Peyer's patch (tissue), 4 donors: Measurements from ENCODE around the gene CCDC12. TPM values are rescaled to one million over a fixed set of nuclear protein-coding genes. Genes with fewer than 3 reads are reported as not detected.

Source experiments
- DNase-seq, 3 donors: peaks; one replicate each; pipeline ENCODE4 v3.0.0-alpha.2; 2017 to 2019
- H3K27ac ChIP-seq, 4 donors: fragments of 200-600 bp; sonication (generic); one replicate each; pipeline ENCODE4 v1.5.1; 2016 to 2019
- H3K27me3 ChIP-seq, 2 donors: fragments of 200-600 bp; sonication (generic); one replicate each; pipeline ENCODE4 v1.5.1; 2019
- H3K36me3 ChIP-seq, 3 donors: fragments of 200-600 bp; sonication (generic); one replicate each; pipeline ENCODE4 v1.5.1; 2016 to 2019
- H3K4me1 ChIP-seq, 4 donors: fragments of 200-600 bp; sonication (generic); one replicate each; pipeline ENCODE4 v1.5.1; 2016 to 2019
- H3K4me3 ChIP-seq, 4 donors: fragments of 200-600 bp; sonication (generic); 1 replicate in 3 of 4; 2 replicates in 1 of 4; pipeline ENCODE4 v1.5.1; 2016 to 2019; ENCODE audit warnings: mild to moderate bottlenecking in 1 of 4
- H3K9me3 ChIP-seq, 4 donors: fragments of 200-600 bp; sonication (generic); one replicate each; pipeline ENCODE4 v1.5.1; 2016 to 2019; ENCODE audit warnings: mild to moderate bottlenecking in 1 of 4
- POLR2A ChIP-seq, 2 donors: fragments of 450-650 bp; IDR thresholded peaks; one replicate each; pipeline ENCODE4 v1.5.1; 2017; ENCODE audit warnings: antibody characterized with exemption in 2 of 2, mild to moderate bottlenecking in 2 of 2, moderate library complexity in 2 of 2
- total RNA-seq, 4 donors: library from RNA; depleted of rRNA; stranded (reverse); fragments of >200 nt; gene quantifications; one replicate each; pipeline ENCODE4 v1.1.0, GENCODE V29; 2016
- TF ChIP-seq, protein P1 (sequence below), 6 experiments: fragments of 450-650 bp in 4 of 6; fragments of 200-600 bp in 2 of 6; sonication (generic) in 1 of 6; IDR thresholded peaks; one replicate each; pipeline ENCODE4 v1.5.1; 2017 to 2019; ENCODE audit warnings: antibody characterized with exemption in 6 of 6, mild to moderate bottlenecking in 3 of 6, moderate library complexity in 1 of 6

CCDC12 gene
- total RNA-seq, 4 donors from 2014 or later: 41.7 to 90.0 (median 59.2) TPM

DNA sequence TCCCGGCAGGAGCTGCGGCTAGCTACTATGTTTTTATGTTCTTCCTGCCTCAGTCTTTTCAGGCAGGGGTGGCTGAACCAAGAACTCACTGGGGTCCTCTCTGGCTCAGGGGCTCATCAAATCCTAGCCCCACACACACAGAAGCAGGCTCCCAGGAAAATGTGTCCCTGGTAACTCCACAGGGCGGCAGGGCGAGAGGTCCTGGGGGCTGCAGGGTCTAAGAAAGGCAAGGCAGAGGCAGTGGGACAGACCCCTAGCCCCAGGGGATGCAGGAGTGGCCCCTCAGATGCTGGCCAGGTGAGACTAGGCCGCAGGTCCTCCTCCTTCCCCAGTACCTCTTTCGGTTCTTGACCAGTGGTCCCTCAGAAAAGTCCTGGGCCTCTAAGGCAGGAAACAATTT is 50.1 kb downstream of the CCDC12 start:
- peak overlapping the region in 1 of 4 donors; percentile 18 for H3K4me3 ChIP-seq
- H3K36me3 ChIP-seq: peaks cover 0 to 51% (median 0%) of the 10 kb centered on the region in 3 donors
- peak overlapping the region; percentile 57 to 83 (median 64) for H3K27ac ChIP-seq
- DNase-seq: peak in 1 of 3 donors; percentile 46
- peaks cover 27 to 57% (median 50%) of the 10 kb centered on the region in 4 donors for H3K4me1 ChIP-seq
- no peaks in the 10 kb centered on the region for H3K9me3 ChIP-seq
- TF ChIP-seq, protein P1, sequence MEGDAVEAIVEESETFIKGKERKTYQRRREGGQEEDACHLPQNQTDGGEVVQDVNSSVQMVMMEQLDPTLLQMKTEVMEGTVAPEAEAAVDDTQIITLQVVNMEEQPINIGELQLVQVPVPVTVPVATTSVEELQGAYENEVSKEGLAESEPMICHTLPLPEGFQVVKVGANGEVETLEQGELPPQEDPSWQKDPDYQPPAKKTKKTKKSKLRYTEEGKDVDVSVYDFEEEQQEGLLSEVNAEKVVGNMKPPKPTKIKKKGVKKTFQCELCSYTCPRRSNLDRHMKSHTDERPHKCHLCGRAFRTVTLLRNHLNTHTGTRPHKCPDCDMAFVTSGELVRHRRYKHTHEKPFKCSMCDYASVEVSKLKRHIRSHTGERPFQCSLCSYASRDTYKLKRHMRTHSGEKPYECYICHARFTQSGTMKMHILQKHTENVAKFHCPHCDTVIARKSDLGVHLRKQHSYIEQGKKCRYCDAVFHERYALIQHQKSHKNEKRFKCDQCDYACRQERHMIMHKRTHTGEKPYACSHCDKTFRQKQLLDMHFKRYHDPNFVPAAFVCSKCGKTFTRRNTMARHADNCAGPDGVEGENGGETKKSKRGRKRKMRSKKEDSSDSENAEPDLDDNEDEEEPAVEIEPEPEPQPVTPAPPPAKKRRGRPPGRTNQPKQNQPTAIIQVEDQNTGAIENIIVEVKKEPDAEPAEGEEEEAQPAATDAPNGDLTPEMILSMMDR (IDR thresholded peaks at IDR 0.05): no peak
- TF ChIP-seq POLR2A (IDR thresholded peaks at IDR 0.05): no peak
- no peaks in the 10 kb centered on the region for H3K27me3 ChIP-seq

DNA sequence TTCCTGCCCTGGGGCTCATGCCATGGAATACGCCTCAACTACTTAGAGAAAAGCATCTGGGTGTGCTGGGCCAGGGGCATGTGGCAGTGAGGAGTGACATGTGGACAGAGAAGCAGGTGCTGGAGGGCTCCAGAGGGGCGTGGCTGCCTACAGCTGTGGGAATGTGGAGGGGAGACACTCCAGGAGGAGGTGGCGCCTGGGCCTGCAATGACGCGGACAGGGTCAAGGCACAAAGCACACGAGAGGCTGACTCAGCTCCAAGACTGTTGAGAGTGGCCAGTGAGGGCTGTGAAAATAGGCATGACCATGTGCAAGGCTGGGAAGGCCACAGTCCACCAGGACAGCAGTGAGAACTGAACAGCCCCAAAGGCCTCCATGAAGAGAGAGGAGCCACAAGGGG is 50.5 kb downstream of the CCDC12 start:
- Histone ChIP-seq H3K4me3 (no peak overlapping the region), H3K27me3 (no peaks in the 10 kb centered on the region), H3K27ac (peak overlapping the region; percentile 57 to 83 (median 64)), H3K4me1 (peaks cover 23 to 53% (median 47%) of the 10 kb centered on the region in 4 donors), H3K36me3 (peaks cover 0 to 55% (median 0%) of the 10 kb centered on the region in 3 donors), H3K9me3 (no peaks in the 10 kb centered on the region)
- no peak for TF ChIP-seq POLR2A (IDR thresholded peaks at IDR 0.05)
- TF ChIP-seq, protein P1 (IDR thresholded peaks at IDR 0.05): no peak
- peak in 2 of 3 donors; percentile 56 to 57 for DNase-seq

DNA sequence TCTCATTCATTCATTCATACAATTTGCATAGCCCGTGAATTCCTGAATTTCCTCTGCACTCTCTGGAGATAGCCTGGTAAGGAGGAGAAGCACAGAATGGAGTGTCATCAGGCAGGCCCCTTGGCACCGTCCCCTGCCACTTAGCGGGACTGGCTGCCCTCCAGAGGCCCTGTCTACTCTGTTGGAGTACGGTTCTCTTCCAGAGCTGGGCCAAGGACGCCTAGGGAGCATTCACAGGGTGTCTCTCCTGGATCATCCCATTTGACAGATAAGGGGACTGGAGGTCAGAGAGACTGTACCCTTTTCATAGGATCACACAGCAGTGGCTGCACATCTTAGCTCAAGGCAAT is 51.0 kb downstream of the CCDC12 start:
- no peak overlapping the region for H3K4me3 ChIP-seq
- no peaks in the 10 kb centered on the region for H3K27me3 ChIP-seq
- peak overlapping the region in 2 of 4 donors; percentile 6 to 83 for H3K27ac ChIP-seq
- TF ChIP-seq POLR2A (IDR thresholded peaks at IDR 0.05): no peak
- TF ChIP-seq, protein P1 (IDR thresholded peaks at IDR 0.05): no peak
- H3K36me3 ChIP-seq: peaks cover 0 to 59% (median 0%) of the 10 kb centered on the region in 3 donors
- H3K9me3 ChIP-seq: no peaks in the 10 kb centered on the region
- H3K4me1 ChIP-seq: peaks cover 18 to 49% (median 42%) of the 10 kb centered on the region in 4 donors
- peak in 1 of 3 donors; percentile 41 for DNase-seq

DNA sequence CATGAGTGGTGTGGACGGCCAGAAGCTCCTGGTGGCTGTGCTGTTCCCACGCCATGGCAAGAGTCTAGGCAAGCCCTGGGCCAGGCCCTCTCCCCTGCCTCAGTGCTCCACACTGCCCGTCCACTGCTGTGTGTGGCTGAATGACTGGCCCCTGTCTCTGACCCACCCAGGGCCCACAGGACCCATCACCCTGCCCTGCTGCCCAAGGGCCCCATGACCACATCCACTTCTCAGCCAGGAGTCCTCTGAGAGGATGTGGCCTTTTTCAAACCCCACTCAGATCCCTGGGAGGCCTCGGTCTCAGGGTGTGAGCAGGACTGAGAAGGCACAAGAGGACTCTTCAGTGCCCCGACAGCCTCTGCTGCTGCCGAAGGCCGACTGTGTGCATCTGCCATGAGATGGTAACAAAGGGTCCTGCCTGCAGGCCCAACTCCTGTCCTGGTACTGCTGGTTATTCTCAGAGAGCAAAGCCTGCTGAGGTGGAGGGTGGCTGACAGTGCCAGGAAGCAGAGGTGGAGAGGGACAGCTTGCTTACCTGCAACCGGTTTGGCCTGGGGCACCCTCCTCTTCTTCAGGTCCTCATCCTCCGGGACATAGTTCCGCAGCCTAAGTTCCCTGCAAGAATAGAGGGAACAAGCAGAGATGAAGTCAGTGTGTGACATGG is 51.5 kb downstream of the CCDC12 start:
- TF ChIP-seq, protein P1 (IDR thresholded peaks at IDR 0.05): no peak
- TF ChIP-seq POLR2A (IDR thresholded peaks at IDR 0.05): no peak
- DNase-seq: peak in 1 of 3 donors; percentile 42
- Histone ChIP-seq H3K27ac (peak overlapping the region in 2 of 4 donors; percentile 6 to 58), H3K4me1 (peaks cover 13 to 44% (median 37%) of the 10 kb centered on the region in 4 donors), H3K27me3 (no peaks in the 10 kb centered on the region), H3K36me3 (peaks cover 0 to 65% (median 0%) of the 10 kb centered on the region in 3 donors), H3K4me3 (no peak overlapping the region), H3K9me3 (no peaks in the 10 kb centered on the region)

DNA sequence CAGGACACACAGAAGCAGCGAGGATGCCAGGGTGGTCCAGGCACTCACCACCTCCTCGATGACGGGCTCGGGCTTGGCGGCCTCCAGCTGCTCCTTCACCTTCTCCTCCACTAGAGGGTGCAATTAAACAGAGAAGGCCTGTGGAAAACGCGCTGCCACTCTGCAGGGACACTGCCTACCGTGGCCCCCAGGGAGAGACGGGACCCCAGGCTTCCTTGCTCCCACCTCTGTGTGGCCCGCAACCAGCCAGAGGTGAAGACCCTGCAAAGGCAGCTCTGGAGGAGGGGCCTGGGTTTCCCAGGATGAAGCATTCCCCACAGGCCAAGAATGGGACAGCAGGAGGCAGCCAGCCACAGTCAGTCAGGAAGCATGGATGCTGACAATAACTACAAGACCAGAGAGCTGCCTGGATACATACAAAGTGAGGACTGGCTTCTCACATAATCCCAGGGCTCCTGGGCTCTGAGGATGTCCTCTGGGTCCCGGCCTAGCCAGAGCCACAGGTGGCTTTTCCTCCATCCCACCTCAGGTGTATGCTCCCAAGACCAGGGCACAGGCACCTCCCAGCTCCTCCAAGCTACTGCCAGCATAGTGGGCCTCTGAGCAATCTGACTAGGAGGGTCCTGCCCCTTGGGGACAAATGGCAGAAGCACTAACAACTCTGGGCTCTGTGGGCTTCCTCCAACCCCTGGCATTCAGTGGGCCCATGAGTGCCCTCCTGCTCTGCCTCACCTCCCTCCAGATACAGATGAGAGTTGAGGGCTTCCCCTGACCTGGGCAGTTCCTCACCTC is 52.8 kb downstream of the CCDC12 start:
- no peaks in the 10 kb centered on the region for H3K27me3 ChIP-seq
- peak overlapping the region in 1 of 4 donors; percentile 10 for H3K27ac ChIP-seq
- no peak overlapping the region for H3K4me3 ChIP-seq
- no peaks in the 10 kb centered on the region for H3K9me3 ChIP-seq
- peak in 2 of 3 donors; percentile 65 for DNase-seq
- no peak for TF ChIP-seq POLR2A (IDR thresholded peaks at IDR 0.05)
- TF ChIP-seq, protein P1 (IDR thresholded peaks at IDR 0.05): peak in 5 of 6 experiments; percentile 46 to 92 (median 85)
- H3K36me3 ChIP-seq: peaks cover 0 to 76% (median 0%) of the 10 kb centered on the region in 3 donors
- H3K4me1 ChIP-seq: peaks cover 12 to 31% (median 30%) of the 10 kb centered on the region in 4 donors
